Uterus (tissue), 2 donors: ENCODE data around the gene SLC22A2.

Source experiments
- POLR2A ChIP-seq, 2 donors: fragments of 450-650 bp; IDR thresholded peaks; one replicate each; pipeline ENCODE4 v1.6.1; 2016; ENCODE audit warnings: antibody characterized with exemption in 2 of 2, mild to moderate bottlenecking in 1 of 2, moderate library complexity in 1 of 2
- TF ChIP-seq, protein P1 (sequence below), 4 experiments: fragments of 200-600 bp in 2 of 4; fragments of 450-650 bp in 2 of 4; sonication (generic) in 2 of 4; IDR thresholded peaks; one replicate each; pipeline ENCODE4 v1.5.1; 2016 to 2019; ENCODE audit warnings: antibody characterized with exemption in 4 of 4, mild to moderate bottlenecking in 2 of 4, moderate library complexity in 1 of 4

GRCh38 chr6:160249671-160250070, 8.9 kb downstream of the SLC22A2 start:
- TF ChIP-seq, protein P1, sequence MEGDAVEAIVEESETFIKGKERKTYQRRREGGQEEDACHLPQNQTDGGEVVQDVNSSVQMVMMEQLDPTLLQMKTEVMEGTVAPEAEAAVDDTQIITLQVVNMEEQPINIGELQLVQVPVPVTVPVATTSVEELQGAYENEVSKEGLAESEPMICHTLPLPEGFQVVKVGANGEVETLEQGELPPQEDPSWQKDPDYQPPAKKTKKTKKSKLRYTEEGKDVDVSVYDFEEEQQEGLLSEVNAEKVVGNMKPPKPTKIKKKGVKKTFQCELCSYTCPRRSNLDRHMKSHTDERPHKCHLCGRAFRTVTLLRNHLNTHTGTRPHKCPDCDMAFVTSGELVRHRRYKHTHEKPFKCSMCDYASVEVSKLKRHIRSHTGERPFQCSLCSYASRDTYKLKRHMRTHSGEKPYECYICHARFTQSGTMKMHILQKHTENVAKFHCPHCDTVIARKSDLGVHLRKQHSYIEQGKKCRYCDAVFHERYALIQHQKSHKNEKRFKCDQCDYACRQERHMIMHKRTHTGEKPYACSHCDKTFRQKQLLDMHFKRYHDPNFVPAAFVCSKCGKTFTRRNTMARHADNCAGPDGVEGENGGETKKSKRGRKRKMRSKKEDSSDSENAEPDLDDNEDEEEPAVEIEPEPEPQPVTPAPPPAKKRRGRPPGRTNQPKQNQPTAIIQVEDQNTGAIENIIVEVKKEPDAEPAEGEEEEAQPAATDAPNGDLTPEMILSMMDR (IDR thresholded peaks at IDR 0.05), result no peak
- TF ChIP-seq POLR2A (IDR thresholded peaks at IDR 0.05), result no peak
